ENCODE results near the gene CXCL17.

- TF ChIP-seq EZH2 (IDR thresholded peaks at IDR 0.05; ENCODE audit: borderline replicate concordance, low read depth, low read length, severe bottlenecking) (no peak), CTCF (IDR thresholded peaks at IDR 0.05; ENCODE audit: borderline replicate concordance, extremely low read depth, low read length, poor library complexity, severe bottlenecking) (no peak)
Measured at GRCh38 chr19:42474743-42475142, 32.0 kb upstream of the CXCL17 start.
